Measurements from ENCODE around the gene AMBRA1.

Gene AMBRA1

GRCh38 chr11:46457021-46457420 is 136.8 kb downstream of the AMBRA1 start:
- TF ChIP-seq CTCF (IDR thresholded peaks at IDR 0.05; ENCODE audit: insufficient read depth, low read depth, low read length, missing control alignments) = no peak
- DNase-seq (ENCODE audit: low read depth) = no peak

GRCh38 chr11:46456269-46457001 is 137.4 kb downstream of the AMBRA1 start:
- DNase-seq (ENCODE audit: low read depth) = no peak
- H3K4me3 ChIP-seq (ENCODE audit: low read depth, low read length) = no peak overlapping the region
- TF ChIP-seq CTCF (IDR thresholded peaks at IDR 0.05; ENCODE audit: insufficient read depth, low read depth, low read length, missing control alignments) = no peak

More at GRCh38 chr11:46457021-46457420, 136.8 kb downstream of the AMBRA1 start:
- H3K4me3 ChIP-seq (ENCODE audit: low read depth, low read length) = no peak overlapping the region

GRCh38 chr11:46455834-46456233 is 138.0 kb downstream of the AMBRA1 start:
- no peak for TF ChIP-seq CTCF (IDR thresholded peaks at IDR 0.05; ENCODE audit: insufficient read depth, low read depth, low read length, missing control alignments)
- DNase-seq (ENCODE audit: low read depth) = no peak
- no peak overlapping the region for H3K4me3 ChIP-seq (ENCODE audit: low read depth, low read length)

DNA sequence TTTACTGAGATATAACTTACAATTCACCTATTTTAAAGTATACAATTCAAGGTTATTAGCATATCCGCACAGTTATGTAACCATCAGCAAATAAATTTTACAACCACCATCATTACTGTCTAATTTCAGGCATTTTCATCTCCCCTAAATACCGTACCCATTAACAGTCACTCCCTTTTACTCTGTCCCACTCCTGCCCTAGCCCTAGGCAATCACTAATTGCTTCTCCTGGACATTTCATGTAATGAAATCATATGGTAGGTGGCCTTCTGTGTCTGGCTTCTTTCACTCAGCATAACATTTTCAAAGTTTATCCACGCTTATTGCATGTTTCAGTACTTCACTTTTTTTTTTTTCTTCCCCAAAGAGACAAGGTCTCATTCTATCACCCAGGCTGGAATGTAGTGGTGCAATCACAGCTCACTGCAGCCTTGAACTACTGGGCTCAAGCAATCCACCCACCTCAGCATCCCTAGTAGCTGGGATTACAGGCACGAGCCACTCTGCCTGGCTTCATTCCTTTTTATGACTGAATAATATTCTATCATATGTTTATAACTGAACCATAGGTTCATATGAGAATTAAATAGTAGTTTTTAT is 140.8 kb downstream of the AMBRA1 start:
- TF ChIP-seq CTCF (IDR thresholded peaks at IDR 0.05; ENCODE audit: insufficient read depth, low read depth, low read length, missing control alignments) = no peak

GRCh38 chr11:46451759-46452158 is 142.1 kb downstream of the AMBRA1 start:
- TF ChIP-seq CTCF (IDR thresholded peaks at IDR 0.05; ENCODE audit: insufficient read depth, low read depth, low read length, missing control alignments) = no peak
- DNase-seq (ENCODE audit: low read depth) = no peak
- H3K4me3 ChIP-seq (ENCODE audit: low read depth, low read length) = no peak overlapping the region

More for the DNA sequence above, 140.8 kb downstream of the AMBRA1 start:
- no peak for DNase-seq (ENCODE audit: low read depth)
- H3K4me3 ChIP-seq (ENCODE audit: low read depth, low read length) = no peak overlapping the region

GRCh38 chr11:46450846-46451477 is 142.9 kb downstream of the AMBRA1 start:
- no peak overlapping the region for H3K4me3 ChIP-seq (ENCODE audit: low read depth, low read length)
- TF ChIP-seq CTCF (IDR thresholded peaks at IDR 0.05; ENCODE audit: insufficient read depth, low read depth, low read length, missing control alignments) = no peak
- DNase-seq (ENCODE audit: low read depth) = no peak

All from GM12865 (cell line).